NCI-H774 (cell line): ENCODE data around the gene PADI3.

Source experiments
- DNase-seq: peaks from one replicate; lab custom pipeline; 2025; lab: John Stamatoyannopoulos, UW

Gene PADI3

GRCh38 chr1:17274186-17275170 is 25.6 kb downstream of the PADI3 start:
- no peak for DNase-seq

- no peak for DNase-seq
Observed at GRCh38 chr1:17276568-17276967, 27.7 kb downstream of the PADI3 start.

- no peak for DNase-seq
Observed at GRCh38 chr1:17277511-17278159, 28.7 kb downstream of the PADI3 start.

- no peak for DNase-seq
Observed at GRCh38 chr1:17278996-17279830, 30.3 kb downstream of the PADI3 start.

GRCh38 chr1:17280436-17280835 is 31.5 kb downstream of the PADI3 start:
- DNase-seq = no peak

- DNase-seq = no peak
Observed at GRCh38 chr1:17280894-17281293, 32.0 kb downstream of the PADI3 start.

GRCh38 chr1:17281775-17282181 is 32.9 kb downstream of the PADI3 start:
- DNase-seq = no peak

- no peak for DNase-seq
Observed at GRCh38 chr1:17282836-17283235, 33.9 kb downstream of the PADI3 start.

GRCh38 chr1:17286646-17287045 is 37.7 kb downstream of the PADI3 start:
- DNase-seq = no peak

- no peak for DNase-seq
Observed at GRCh38 chr1:17287130-17287776, 38.4 kb downstream of the PADI3 start.

- DNase-seq = no peak
Observed at GRCh38 chr1:17289721-17290120, 40.8 kb downstream of the PADI3 start.

GRCh38 chr1:17290553-17290952 is 41.7 kb downstream of the PADI3 start:
- no peak for DNase-seq

- DNase-seq = no peak
Observed at GRCh38 chr1:17292299-17293160, 43.6 kb downstream of the PADI3 start.

- no peak for DNase-seq
Observed at GRCh38 chr1:17293681-17294425, 45.0 kb downstream of the PADI3 start.

- DNase-seq = no peak
Observed at GRCh38 chr1:17295292-17295691, 46.4 kb downstream of the PADI3 start.

- no peak for DNase-seq
Observed at GRCh38 chr1:17296086-17296485, 47.2 kb downstream of the PADI3 start.

GRCh38 chr1:17297991-17298390 is 49.1 kb downstream of the PADI3 start:
- DNase-seq = no peak

- no peak for DNase-seq
Observed at GRCh38 chr1:17301767-17302166, 52.9 kb downstream of the PADI3 start.

- DNase-seq = no peak
Observed at GRCh38 chr1:17304151-17304825, 55.4 kb downstream of the PADI3 start.

- DNase-seq = no peak
Observed at GRCh38 chr1:17304826-17305175, 55.9 kb downstream of the PADI3 start.
